Iris pigment epithelial cell (primary cell): Measurements from ENCODE around the gene C14orf132.
"Not testable (repeated sequence)": the region's sequence is repeated elsewhere in the genome, so short reads cannot be mapped to it uniquely, and the experiment has no call there.

ENCODE experiments used
- DNase-seq: peaks from one replicate; pipeline ENCODE4 v3.0.0-alpha.2; 2011; ENCODE audit warnings: low read depth

Gene C14orf132

DNA sequence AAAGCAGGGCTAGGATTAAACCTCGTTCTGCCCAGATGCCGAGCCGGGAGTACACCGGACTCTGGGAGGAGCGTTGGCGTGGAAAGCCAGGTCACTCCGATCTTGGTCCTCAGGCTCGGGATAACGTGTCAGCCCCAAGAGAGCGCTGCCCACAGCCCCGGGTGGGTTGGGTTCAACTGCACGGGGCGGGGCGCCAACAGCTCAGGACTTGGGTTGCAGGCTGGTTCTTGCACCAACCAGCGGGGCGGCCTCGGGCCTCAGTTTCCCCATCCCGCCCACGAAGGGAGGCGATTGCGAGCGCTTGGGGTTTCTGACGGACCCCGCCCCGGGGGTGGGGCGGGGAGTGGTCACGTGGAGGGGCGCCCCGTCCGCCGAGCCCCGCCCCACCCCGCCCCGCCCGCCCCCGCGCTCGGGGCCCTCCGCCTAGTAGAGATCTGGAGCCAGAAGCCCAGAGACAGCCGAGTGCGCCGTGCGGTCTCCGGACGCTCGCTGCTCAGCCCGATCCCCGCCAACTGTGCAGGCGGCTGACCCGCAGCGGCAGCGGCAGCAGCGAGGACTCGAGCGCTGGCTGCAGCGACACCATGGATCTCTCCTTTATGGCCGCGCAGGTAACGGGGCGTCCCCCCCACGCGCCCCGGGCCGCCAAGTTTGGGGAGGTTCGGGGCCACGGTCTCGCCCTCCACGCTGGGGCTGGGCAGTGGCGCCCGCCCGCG is at the start of gene C14orf132:
Gene C14orf132, plus strand, starts transcription at position 443 of the 713 bp plus-strand sequence. Its CDS starts 139 bp downstream, at position 582.
- DNase-seq = peak; percentile 56

GRCh38 chr14:95993768-95994592 is 45.2 kb upstream of the C14orf132 start:
- peak; percentile 43 for DNase-seq

DNA sequence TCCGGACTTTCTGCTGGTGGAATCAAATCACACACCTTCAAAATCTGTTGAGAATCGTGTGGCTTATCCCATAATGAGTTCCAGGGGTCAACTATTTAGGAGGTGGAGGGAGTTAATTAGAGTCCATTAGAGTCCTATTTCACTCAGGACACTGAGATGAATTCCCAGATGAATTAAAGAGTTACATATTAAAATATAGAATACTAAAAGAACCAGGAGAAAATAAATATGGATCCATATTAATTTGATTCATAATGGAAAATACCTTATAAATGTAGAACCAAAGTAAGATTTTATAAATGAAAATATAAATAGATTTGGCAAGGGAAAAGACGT is 44.6 kb upstream of the C14orf132 start:
- no peak for DNase-seq

- peak; percentile 45 for DNase-seq
Measured at GRCh38 chr14:95998656-95999055, 40.5 kb upstream of the C14orf132 start.

- no peak for DNase-seq
Measured at GRCh38 chr14:96001866-96002497, 37.2 kb upstream of the C14orf132 start.

DNA sequence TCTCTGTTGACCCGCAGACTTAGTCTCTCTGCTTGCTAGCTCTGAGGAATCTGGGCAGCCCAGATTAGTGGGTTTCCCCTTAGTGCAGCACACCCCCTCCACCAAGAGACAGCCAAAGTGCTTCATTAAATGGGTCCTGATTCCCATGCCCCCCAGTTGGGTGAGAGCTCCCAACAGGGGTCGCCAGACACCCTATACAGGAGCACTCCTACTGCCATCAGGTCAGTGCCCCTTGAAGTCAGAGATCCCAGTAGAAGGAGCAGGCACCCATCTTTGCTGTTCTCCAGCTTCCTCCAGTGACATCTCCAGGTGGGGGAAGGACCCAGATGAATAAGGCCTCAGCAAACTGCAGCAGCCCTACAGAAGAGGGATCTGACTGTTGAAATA is 36.7 kb upstream of the C14orf132 start:
- no peak for DNase-seq

DNA sequence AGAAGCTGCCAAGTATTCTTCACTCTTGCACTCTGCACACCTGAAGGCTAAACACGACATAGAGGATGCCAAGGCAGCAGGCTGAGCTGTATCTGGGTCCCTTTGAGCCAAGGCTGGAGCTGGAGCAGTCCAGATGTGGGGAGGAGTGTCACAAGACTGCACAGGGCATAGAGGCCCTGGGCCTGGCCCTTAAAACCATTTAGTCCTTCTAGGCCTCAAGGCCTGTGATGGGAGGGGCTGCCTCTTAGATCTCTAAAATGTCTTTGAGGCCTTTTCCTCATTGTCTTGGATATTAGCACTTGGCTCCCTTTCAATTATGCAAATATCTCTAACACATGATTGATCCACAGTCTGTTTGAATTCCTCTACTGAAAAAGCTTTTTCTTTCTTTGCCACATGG is 28.0 kb upstream of the C14orf132 start:
- DNase-seq = no peak

- DNase-seq = no peak
Measured at GRCh38 chr14:96011607-96012006, 27.6 kb upstream of the C14orf132 start.

DNA sequence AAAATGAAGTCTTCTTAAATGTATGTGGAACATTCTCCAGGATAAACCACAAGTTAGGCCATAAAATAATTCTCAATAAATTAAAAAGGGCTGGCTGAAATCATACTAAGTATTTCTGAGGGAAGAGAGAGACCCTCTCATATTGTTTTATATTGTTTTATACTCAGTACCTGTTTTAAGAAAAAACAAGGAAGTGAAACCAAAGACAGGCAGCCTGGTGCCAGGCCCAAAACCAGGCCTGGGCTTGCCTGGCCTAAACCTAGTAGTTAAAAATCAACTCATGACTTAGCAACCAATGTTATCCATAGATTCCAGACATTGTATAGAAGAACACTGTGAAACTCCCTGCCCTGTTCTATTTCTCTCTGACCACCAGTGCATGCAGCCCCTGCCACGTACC is 26.4 kb upstream of the C14orf132 start:
- not testable (repeated sequence) for DNase-seq

- no peak for DNase-seq
Measured at GRCh38 chr14:96014176-96014575, 25.0 kb upstream of the C14orf132 start.

GRCh38 chr14:96016501-96017160 is 22.5 kb upstream of the C14orf132 start:
- no peak for DNase-seq

- DNase-seq = no peak
Measured at GRCh38 chr14:96017882-96018281, 21.3 kb upstream of the C14orf132 start.

GRCh38 chr14:96027431-96028355 is 11.5 kb upstream of the C14orf132 start:
- no peak for DNase-seq

- no peak for DNase-seq
Measured at GRCh38 chr14:96029089-96029645, 10.0 kb upstream of the C14orf132 start.

GRCh38 chr14:96030108-96030760 is 8.9 kb upstream of the C14orf132 start:
- no peak for DNase-seq

DNA sequence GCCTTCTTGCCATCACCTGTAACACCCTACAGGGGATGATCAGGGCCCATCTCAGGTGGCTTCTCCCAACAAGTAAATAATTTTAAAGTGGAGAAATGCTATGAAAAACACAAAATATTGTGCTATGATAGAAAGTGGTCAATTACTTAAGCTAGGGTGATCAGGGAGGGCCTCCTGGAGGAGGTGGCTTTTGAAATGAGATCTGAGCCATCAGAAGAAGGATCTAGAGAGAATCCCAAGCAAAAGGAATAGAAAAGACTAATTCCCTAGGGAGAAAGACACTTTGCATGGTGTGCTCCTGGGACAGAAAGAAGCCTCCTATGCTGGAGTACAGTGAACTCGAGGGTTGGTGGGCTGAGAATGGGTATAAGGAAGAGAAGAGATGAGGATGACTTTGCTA is 7.5 kb upstream of the C14orf132 start:
- DNase-seq = no peak

GRCh38 chr14:96035456-96035855 is 3.7 kb upstream of the C14orf132 start:
- no peak for DNase-seq

DNA sequence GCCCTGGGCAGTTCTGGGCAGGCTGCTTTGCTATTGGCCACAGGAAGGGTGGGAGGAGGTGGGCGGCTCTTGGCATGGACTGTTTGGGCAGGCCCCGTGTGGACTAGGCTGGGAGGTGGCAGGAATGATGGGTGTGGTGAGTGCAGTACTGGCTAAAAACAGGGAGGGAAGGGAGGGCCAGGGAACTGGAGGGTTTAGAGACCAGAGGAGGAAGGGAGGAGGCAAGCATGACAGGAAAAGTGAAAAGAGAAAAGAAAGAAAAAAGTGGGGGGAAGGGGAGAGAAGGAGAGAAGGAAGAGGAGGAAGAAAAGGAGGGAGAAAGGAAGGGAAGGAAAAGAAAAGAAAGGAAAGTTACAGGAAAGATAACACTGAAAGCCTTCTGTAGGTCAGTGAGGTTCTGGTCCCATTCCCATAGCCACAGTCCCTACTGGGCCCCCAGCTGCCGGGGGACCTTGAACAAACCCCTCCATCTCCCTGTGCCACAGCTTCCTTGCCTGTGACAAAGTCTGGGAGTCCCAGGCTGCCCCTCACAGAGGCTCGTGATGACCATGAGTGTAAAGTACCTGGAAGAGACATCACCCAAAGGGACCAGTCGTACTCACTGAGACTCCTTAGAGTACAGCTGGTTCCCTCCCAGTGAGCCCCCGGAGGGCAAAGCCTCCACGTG is 1.1 kb upstream of the C14orf132 start:
- DNase-seq = peak; percentile 14

GRCh38 chr14:96038558-96038919 is 623 bp upstream of the C14orf132 start:
- DNase-seq = no peak
